HG02973 (cell line): ENCODE data around the gene RAD51B.

Experiments used
- ATAC-seq: cut with Tn5 transposase; IDR thresholded peaks from one replicate; pipeline ENCODE4 v1.9.1; 2021; ENCODE audit warnings: moderate library complexity; ENCODE audit not compliant: unreplicated experiment

RAD51B gene

DNA sequence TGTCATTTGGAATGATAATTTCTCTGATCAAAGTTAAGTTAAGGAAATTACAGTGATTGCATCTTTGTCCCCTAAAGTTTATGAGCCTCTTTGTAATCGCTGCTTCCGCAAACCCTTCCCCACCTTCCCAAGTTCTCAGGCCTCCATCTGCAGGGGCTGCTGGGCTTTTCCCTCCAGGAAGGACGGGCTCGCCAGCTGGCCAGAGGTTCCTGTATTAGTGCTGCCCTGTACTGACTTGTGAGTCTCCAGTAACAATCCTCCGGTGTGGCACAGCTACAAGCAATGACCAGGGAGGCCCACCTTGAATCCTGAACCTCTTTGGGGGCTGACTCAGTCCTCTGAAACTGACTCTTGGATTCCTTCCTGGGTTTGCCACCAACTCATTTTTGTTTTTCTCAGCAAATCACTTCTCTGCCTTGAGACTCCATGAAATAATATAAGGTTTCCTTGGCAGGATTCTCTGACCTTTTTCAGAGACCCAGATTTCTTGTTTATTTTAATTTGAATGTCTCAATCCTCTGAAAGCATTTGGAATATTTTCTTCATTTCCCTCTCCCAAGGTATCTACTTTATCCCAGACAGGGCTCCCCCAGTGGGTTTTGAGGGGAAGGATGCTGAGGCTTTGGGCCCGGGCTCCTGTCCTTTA is 574.7 kb downstream of the RAD51B start:
- no peak for ATAC-seq

DNA sequence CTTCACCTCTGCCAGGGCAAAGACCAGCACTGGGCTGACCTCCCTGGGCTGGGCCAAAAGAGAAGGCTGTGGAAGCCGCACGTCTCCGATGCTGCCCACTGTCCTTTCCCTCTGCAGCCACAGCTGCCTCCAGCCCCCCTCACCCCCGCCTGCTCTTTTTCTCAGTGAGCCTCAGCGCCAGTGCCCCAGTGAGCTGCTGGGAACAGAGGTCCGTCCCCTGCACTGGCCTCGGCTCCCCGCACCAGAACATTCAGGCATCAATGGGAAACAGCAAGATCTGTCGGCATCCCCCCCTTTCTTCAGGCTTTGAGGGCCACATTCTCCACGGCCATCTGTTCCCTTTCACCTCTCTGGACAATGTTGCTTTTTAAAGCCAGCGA is 575.2 kb downstream of the RAD51B start:
- no peak for ATAC-seq

DNA sequence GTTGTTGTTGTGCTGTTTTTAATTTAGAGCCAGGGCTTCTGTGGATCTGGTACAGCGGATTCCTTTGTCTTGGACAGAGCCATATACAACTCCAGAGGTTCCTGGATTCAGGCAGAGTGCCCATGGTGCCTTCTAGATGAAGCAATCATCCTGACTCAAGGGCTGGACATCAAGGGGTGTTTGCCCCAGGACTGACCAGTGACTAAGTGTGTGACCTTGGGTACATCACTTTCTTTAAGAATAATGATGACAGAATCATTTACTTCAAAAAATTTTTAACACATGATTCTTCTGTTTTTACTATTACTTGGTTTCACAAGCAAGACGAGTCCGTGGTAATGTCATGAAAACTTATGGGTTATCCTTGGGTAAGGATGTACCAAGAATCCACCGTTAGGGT is 576.0 kb downstream of the RAD51B start:
- ATAC-seq, result no peak

DNA sequence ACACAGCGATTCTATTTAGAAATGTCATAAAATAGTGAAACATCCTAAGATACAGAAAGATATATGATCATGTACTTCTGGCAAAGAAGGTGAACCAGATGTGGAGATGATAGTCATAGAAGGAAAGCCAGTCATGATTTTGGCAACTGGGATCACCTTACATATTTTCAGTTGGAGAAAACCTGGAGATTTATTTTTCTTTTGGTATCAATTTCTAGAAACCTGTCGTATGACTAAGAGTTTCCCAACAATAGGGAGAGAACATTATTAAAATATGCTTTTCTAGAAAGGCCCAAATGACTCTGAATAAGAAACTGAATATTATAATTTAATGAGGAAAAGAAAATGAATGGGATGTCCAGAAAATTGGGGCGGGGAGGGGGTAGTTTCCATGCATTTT is 576.9 kb downstream of the RAD51B start:
- ATAC-seq, result no peak

DNA sequence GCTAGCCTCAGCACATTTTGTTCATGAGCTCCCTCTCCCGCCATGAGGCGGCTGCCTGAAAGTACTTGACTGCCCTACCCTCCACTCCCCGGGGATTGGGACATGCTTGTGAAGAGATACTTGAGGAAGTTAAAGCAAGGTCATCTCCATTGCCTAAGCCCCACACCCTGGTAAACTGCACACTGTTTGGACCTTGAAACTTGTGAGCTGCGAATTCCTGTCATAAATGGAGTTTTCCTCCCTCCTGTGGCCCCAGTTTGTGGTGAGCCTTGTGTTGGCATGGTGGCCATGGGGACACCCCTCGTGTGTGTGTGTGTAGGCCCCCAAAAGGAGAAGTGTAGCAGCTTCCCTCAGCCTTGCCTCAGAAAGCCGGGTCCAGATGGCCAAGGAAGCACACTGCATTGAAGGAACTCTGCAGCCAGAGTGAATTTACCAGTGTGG is 577.8 kb downstream of the RAD51B start:
- ATAC-seq, result no peak

DNA sequence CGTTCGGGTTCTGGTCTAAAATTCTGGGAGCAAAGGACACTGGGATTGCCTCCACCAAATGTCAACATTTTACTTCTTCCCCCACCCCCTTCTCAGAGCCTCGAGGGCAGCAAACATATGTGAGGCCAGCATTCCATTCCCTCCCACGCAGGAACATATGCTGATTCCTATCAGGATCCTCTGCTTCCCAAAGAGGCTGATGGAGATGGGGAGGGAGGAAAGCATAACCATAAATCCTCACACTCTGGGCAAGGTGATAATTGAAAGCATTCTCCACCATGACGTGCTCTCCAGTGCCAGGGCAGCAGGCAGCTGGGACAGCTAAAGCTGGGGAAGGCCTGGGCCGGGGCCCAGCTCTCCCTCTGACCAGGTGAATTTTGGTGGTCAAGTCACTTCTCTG is 578.2 kb downstream of the RAD51B start:
- no peak for ATAC-seq

DNA sequence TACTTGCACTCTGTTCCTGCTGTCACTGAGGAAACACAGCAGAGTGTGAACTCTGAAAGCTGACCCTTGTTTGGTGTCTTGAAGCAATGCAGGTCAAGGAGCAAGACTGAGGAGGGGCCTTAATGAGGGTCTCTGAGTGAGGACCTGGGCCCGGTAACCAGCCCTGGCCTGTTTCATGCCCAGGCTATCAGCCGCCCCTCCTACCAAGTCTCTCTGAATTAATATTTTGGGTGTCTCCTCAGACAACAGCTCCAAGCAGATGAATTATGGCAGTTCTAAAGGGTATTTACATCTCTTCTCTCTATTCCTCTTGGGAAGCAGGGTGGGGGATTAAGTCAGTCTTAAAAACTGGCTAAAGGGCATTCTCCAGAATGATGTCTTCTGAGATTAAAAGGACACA is 578.8 kb downstream of the RAD51B start:
- ATAC-seq, result no peak

DNA sequence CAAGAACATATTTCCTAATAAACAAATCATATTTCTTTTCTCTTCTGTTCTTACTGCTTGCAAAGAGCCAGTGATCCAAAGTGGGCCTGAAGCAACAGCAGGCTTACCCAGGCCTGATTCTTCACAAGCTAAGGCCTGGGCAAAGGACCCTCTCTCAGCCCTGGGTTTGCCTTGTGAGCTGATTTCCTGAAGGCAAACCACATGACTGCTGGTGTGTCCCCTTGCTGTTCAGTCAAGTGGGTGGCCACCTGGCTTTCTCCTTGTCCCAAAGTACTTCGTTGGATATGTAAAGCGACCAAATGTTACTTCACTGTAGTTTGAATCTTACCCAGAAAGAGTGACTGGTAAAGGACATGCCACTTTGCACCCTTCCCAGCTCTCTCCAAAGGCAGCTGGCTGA is 580.4 kb downstream of the RAD51B start:
- ATAC-seq, result no peak

DNA sequence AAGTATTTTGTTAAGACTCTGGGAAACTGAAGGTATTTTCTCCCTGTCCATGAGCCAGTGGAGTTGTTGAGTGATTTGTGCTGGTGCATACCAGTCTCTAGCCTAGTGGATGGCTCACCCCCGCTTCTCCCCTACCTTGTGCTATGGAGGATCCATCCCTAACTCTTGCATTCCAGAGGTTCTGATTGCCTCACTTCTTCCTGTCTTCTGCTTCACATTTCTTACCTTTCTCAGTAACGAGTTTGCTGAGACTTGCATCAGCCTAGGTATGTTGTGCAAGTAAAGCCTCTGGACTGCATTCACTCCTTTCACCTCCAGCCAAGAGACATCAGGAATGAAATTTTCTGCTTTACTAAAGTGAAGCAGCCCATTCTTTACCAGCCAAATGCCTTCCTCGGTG is 581.7 kb downstream of the RAD51B start:
- ATAC-seq, result no peak

DNA sequence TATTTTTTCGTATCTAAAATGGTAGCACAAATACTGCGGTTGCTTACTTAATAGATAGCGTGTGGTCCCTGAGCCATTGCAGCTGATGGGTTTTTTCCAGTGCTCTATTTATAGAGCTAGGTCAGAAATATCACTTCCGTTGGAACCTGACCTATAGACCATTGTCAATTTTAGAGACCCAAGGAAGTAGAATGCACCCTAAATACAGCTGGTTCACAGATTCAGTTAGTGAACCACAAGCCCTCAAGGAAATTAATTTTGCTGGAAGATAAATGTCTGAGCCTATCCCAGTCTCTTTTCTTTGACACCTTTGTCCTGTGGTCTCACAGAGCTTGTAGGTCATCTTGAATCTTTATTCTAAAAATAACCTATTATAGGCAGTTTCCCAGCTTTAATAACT is 582.3 kb downstream of the RAD51B start:
- peak; percentile 80 for ATAC-seq

DNA sequence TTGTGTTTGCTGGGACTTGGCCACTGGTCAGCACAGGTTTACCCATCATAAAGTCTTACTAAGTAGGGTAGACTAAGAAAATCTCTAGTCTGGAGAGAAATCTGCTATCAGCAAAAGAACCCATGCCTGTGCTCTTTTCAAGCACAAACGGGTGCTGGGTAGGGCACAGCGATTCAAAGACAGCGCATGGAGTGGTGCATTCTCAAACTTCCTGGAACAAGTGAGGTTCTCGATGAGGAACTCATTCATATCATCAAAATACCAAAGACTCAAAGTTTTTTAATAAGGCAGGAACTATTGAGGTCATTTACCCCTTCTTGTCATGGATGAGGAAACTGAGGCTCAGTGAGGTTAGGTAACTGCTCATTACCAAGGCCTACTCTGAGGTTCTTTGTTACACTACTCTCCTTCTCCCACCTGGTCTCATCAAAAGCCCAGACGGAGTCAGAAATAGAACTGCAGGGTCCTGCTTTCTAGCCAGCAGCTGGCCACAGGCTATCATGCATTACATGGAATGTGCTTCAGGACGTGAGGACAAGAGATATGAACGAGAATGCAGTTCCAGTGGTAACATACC is 583.0 kb downstream of the RAD51B start:
- ATAC-seq, result no peak

DNA sequence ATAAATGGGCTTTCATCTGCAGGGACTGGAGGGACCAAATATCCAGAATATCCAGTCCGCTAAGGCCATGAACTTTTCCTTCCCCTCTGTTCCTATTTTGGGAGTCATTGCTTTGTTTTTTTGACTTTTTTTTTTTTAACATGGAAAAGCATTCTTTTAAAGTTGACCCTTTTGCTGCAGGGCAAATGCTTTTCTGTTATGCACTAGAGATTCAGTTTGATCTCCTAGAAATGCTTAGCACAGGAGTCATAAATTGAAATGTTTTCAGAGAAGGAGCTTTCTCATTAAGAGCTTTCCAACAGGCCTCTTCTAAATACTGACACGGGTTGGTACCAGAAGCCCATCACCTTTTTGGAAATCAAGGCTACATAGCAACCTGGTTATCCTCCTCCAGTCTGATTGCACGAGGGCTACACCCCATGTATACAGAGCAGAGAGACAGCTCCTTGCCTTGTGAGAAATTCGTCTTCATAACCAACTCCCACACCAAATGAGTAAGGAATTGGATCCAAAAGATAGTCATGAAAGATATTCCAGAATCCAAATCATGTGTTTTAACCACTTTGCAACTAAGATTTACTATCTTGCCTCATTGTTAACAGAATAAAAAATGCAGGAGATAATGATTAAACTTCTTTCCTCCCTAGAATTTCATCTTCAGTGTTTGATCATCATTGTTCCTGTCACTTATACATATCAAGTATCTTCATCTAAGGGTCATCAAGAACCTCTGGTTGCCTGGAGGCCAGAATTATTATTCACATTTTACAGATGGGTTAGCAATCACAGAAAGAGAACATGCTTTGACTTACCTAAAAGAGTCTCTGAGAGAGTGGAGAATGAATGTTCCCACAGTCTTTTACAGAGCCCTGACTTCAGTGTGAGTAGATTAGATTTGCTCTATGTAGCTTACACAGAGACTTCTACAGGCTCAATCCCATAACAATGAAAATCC is 583.9 kb downstream of the RAD51B start:
- no peak for ATAC-seq

DNA sequence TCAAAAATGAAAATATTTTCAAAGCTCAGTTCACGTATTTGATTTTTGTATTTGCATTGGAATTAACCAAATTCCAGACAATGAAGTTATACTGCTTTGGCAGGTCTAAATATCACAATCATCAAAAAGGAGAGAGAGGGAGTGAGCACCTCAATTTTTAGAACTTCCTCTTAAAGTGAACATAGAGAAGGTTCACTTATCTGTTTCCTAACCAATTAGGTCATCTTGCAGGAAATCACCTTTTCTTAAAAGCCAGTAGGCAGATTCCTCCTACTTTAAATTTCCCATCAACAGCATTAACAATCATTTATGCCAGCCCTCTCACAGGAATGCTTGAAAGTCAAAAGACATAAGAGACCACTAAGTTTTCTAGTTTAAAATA is 584.6 kb downstream of the RAD51B start:
- ATAC-seq, result no peak

DNA sequence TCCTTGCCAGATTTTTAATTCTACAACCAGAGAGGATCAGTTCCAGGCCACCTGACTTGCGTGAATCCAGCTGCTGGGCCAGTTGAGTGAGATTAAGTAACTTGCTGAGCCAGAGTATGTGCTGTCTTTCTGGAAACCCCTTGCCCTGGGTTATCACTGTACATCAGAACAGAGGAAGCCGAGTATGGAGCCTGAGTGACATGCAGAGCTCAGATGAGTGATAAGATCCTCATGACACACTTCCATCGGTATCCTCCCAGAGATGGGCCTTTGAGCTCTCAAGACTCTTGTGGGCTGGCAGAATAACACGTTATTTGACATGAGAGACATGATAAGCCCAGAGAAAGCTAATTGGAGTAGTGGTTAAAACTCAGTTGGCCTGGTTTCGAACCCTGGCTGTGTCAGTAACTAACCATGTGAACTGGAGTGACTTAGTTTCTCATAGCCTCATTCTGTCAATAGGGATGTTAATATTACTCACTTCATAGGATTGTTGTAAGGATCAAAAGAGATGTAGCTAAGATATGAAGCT is 585.1 kb downstream of the RAD51B start:
- no peak for ATAC-seq

DNA sequence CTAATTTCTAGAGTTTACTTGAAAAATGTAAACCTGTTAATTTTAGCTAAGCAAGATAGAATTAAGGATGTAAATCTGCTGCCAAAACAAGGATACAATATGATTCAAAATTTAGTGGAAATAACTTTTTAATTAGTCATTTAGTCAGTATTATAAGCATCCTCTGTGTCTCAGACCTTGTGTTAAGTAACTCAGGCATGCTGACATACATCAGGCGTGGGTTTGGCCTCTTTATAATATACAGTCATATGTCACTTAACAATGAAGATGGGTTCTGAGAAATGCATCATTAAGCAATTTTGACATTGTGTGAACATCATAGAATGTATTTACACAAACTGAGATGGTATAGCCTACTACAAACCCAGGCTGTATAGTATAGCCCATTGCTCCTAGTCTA is 586.4 kb downstream of the RAD51B start:
- no peak for ATAC-seq

DNA sequence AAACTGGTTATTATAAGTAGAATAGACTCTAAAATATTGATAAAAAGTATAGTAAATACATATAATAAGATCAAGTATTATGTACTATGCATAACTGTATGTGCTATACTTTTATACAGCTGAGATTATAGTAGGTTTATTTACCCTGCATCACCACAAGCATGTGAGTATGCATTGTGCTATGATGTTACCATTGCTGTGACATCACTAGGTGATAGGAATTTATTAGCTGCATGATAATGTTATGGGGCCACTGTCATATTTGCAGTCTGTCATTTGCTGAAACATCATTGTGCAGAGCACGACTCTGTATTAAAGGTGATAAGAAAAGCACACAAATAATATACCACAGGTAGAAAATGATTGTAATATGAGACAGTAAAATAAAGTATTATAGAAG is 587.7 kb downstream of the RAD51B start:
- ATAC-seq, result no peak

DNA sequence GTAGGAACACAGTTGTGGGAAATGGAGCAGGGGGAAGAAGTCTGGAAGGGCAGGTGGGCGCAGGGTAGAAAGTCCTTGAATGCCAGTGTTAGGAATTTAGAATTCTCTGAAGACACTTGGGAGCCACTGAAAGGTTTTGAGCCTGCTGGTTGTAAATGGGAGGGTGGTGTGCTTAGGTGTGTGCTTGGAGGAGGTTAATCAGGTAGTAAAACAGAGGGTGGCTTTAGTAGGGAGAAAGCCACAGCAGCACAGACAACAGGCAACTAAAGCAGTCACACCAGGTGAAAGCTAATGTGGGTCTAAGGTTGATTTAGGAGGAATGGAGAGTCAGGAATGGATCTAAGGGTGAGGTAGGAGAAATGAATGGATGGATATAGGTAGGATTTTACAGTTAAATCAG is 588.2 kb downstream of the RAD51B start:
- ATAC-seq, result no peak

DNA sequence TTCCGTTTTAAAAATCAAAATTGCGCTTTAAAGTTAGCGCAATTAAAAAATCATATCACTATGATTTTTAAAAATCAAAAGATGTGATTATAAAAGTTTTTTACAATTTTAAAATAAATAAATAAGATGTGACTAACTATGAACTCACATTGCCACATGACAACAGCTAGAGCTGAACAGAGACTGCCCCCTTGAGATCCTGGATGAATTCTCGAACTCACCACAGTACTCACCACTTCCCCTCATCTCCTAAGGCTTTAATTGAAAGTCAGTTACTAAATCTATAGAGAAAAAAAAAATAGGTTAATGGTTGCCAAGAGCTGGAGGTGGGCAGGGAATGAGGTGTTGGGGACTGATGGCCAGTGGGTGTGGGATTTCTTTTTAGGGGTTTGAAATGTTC is 589.1 kb downstream of the RAD51B start:
- ATAC-seq, result no peak

DNA sequence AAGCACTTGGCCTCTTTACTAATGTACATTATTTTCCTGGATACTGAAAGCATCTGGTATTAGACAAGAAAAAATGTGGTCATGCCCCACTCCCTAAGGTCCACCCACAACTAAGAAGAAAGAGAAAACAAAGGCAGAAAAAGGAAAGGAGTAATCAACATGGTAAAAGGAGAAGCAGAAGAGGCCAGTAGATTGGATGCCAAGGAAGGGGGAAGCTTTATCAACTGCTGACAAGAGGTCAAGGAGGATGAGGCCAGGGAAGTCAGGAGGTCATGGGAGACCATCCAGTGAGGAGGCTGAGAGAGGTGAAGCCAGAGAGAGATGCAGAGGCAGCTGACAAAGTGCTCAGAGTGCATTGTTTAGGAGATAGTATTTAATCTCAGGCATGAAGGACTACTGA is 589.8 kb downstream of the RAD51B start:
- no peak for ATAC-seq

DNA sequence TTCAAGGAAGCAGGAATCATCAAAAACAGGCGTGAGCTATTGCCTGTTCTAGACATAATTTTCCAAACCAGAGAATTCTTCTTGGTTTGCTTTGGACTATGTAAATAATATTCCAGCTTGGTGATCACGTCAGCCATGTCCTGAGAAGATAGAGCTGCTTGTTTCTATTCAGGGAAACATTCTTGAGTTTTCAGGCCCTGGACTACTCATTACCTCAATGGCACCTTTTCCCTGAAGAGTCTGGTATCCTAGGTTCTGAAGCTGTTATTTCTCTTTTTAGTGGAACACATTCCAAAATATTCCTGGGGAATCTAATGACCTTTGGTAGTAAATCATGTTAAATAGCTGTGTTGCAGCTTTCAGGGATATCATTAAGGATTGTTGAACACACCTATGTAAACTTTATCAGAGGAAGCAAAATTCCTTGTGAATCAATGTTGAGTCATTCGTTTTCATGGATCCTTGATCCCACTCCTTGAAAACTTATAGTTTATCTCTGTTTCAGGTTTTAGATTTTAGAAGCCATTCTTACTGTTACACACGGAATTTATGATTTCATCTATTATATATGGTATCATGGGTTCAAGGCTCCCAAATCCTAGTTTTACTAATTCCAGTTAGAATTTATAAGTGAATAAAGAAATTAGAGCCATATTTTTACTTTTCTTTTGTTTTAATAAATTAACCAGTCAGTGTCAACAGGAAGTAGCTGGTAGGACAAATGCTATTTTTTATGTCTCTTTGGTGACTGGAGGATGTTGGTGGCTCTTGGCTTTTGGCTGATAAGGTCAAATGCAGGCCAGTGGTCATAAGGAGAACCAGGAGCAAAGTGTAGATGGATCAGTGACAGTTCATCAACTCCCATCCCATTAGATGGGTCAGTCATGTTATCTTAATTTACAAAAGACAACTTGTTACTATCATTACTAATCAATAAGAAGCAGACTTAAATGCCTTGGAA is 593.2 kb downstream of the RAD51B start:
- ATAC-seq, result no peak

DNA sequence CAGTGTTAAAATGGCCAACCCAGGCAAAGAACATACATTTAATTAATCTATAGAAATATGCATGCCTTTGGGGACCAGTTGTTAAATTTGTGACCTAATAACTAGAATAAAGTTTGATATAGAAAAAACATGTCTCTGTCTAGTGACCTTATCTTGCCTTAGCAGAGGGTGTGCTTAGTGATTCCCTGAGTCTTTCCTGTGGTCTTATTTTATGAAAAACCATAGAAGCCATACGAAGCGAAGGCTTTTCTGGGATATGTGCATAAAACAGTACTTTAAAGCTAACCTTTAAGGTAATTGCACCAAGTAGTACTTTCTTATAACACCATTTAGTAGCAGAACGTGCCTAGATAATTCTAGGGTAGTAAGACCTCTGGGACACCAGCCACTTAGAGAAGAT is 593.9 kb downstream of the RAD51B start:
- no peak for ATAC-seq
